GM18951 (cell line): ENCODE measurements around the gene SNX33.

Source experiments
- POLR2A ChIP-seq: IDR thresholded peaks from 4 replicates; pipeline ENCODE4 v1.6.1; 2011; ENCODE audit warnings: mild to moderate bottlenecking; ENCODE audit not compliant: insufficient read length, insufficient read depth; ENCODE audit errors: extremely low read depth
- in situ Hi-C: fragments of 300-500 bp; cut with MboI; formaldehyde crosslinking; loops from one replicate; pipeline ENCODE4 v1.12.0; 2022; ENCODE audit warnings: low sequenced_read_pairs, mixed read lengths, inconsistent platforms; ENCODE audit not compliant: unreplicated experiment

The SNX33 gene

GRCh38 chr15:75649848-75650247 is 2.1 kb downstream of the SNX33 start:
- in situ Hi-C loops, result loop anchor here (25.0 kb wide), 1 partner anchor 288 kb away; the partner anchor contains the start of gene MAN2C1

GRCh38 chr15:75650908-75651809 is 3.4 kb downstream of the SNX33 start:
- in situ Hi-C loops, result loop anchor here (25.0 kb wide), 1 partner anchor 289 kb away; the partner anchor contains the start of gene MAN2C1
- TF ChIP-seq POLR2A, result no peak

More at GRCh38 chr15:75649848-75650247, 2.1 kb downstream of the SNX33 start:
- TF ChIP-seq POLR2A, result no peak

- in situ Hi-C loops, result loop anchor here (25.0 kb wide), 1 partner anchor 290 kb away; the partner anchor contains the start of gene MAN2C1
- TF ChIP-seq POLR2A, result no peak
Observed at GRCh38 chr15:75651810-75652543, 4.3 kb downstream of the SNX33 start.

- TF ChIP-seq POLR2A, result no peak
- in situ Hi-C loops, result loop anchor here (25.0 kb wide), 1 partner anchor 291 kb away; the partner anchor contains the start of gene MAN2C1
Observed at GRCh38 chr15:75653347-75653913, 5.7 kb downstream of the SNX33 start.

- in situ Hi-C loops, result loop anchor here (25.0 kb wide), 1 partner anchor 292 kb away; the partner anchor contains the start of gene MAN2C1
- no peak for TF ChIP-seq POLR2A
Observed at GRCh38 chr15:75654201-75654907, 6.6 kb downstream of the SNX33 start.

GRCh38 chr15:75655931-75656330 is 8.2 kb downstream of the SNX33 start:
- in situ Hi-C loops, result loop anchor here (25.0 kb wide), 1 partner anchor 294 kb away; the partner anchor contains the start of gene MAN2C1
- no peak for TF ChIP-seq POLR2A

- in situ Hi-C loops, result loop anchor here (25.0 kb wide), 1 partner anchor 294 kb away; the partner anchor contains the start of gene MAN2C1
- TF ChIP-seq POLR2A, result no peak
Observed at GRCh38 chr15:75656331-75656730, 8.6 kb downstream of the SNX33 start.

- in situ Hi-C loops, result loop anchor here (25.0 kb wide), 1 partner anchor 295 kb away; the partner anchor contains the start of gene MAN2C1
- no peak for TF ChIP-seq POLR2A
Observed at GRCh38 chr15:75656813-75657212, 9.1 kb downstream of the SNX33 start.

GRCh38 chr15:75659141-75659771 is 11.5 kb downstream of the SNX33 start:
- TF ChIP-seq POLR2A, result no peak
- in situ Hi-C loops, result loop anchor here (25.0 kb wide), 1 partner anchor 297 kb away; the partner anchor contains the start of gene MAN2C1

GRCh38 chr15:75659928-75660645 is 12.4 kb downstream of the SNX33 start:
- no peak for TF ChIP-seq POLR2A
- in situ Hi-C loops, result loop anchor here (25.0 kb wide), 1 partner anchor 298 kb away; the partner anchor contains the start of gene MAN2C1
